ENCODE data around the gene SNX9.

- no peak for TF ChIP-seq ZNF768 (tag by site-specific recombination; IDR thresholded peaks at IDR 0.05)
- TF ChIP-seq ZNF341 (tag by site-specific recombination; IDR thresholded peaks at IDR 0.05; ENCODE audit: low read depth) = no peak
- TF ChIP-seq ZNF311 (tag by site-specific recombination; IDR thresholded peaks at IDR 0.05; ENCODE audit: borderline replicate concordance) = no peak
- no peak for TF ChIP-seq ZNF416 (tag by site-specific recombination; IDR thresholded peaks at IDR 0.05)
- TF ChIP-seq ZNF645 (tag by site-specific recombination; IDR thresholded peaks at IDR 0.05) = no peak
- no peak for TF ChIP-seq ZNF596 (tag by site-specific recombination; IDR thresholded peaks at IDR 0.05)
- no peak for TF ChIP-seq CTCF (tag by site-specific recombination; IDR thresholded peaks at IDR 0.05)
- no peak for TF ChIP-seq ZNF785 (tag by site-specific recombination; IDR thresholded peaks at IDR 0.05)
- TF ChIP-seq ZNF18 (tag by site-specific recombination; IDR thresholded peaks at IDR 0.05) = no peak
- no peak for TF ChIP-seq ZNF10 (tag by site-specific recombination; IDR thresholded peaks at IDR 0.05)
- TF ChIP-seq REPIN1 (tag by site-specific recombination; IDR thresholded peaks at IDR 0.05; ENCODE audit: low read depth) = no peak
- no peak for TF ChIP-seq ZXDB (tag by site-specific recombination; IDR thresholded peaks at IDR 0.05)
- TF ChIP-seq ZNF292 (tag by site-specific recombination; IDR thresholded peaks at IDR 0.05; ENCODE audit: borderline replicate concordance, low read depth) = no peak
Measured at GRCh38 chr6:157825243-157825904, 2.3 kb downstream of the SNX9 start.

All from HEK293 (cell line).